ENCODE data around the gene DPP6. TPM values are rescaled to one million over a fixed set of nuclear protein-coding genes. Genes with fewer than 3 reads are reported as not detected.
"Not testable (repeated sequence)": the region's sequence is repeated elsewhere in the genome, so short reads cannot be mapped to it uniquely, and the experiment has no call there.

Gene DPP6
- not detected in 2 replicates for total RNA-seq (2014; rRNA removed; shearing (Covaris generic))

DNA sequence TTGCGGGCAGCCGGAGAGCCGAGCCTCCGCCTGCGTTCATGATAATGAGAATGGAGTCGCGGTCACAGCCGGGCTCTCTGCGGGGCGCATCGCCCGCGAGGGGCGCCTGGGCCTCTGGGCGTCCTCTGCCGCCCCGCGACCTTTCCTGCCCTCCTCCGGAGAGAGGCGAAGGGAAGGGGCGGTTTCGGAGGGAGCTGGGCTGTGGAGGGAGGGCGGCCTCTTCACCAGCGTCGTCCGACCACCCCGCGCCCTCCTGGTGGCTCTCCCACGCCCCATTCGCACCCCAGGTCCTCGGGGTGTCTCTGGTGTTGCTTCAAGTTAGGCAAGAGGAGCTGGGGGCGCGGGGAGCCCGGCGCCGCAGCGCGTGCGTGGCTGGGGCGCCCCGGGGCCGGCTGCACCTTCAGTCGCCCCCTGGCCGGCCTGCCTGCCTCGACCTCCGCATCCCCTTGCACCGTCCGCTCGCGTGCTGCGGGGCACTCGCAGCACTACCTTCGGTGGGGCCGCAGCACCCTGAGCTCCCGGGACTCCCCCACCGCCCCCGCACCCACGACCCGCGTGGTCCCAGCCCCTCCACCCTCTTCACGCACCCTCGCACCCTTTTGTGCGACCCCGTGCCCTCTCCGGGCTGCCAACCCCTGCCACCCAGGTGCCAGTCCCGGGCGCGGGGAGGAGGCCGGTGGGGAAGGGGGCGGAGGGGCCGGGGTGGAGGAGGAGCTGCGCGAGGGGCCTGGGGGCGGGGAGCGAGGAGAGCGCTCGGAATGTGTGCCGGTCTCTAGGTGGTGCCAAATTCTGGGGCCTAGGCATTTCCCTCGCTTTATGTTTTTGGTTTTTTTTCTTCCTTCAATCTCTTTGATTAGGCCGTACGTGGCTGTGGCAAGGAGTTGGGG, at the start of gene DPP6:
Gene DPP6, plus strand, starts transcription at position 756 of the 887 bp plus-strand sequence.
- H3K27me3 ChIP-seq (replicated peaks); DNase-seq (ENCODE audit: low read depth in 1 of 2, low spot score in 2 of 2): not testable (repeated sequence)

DNA sequence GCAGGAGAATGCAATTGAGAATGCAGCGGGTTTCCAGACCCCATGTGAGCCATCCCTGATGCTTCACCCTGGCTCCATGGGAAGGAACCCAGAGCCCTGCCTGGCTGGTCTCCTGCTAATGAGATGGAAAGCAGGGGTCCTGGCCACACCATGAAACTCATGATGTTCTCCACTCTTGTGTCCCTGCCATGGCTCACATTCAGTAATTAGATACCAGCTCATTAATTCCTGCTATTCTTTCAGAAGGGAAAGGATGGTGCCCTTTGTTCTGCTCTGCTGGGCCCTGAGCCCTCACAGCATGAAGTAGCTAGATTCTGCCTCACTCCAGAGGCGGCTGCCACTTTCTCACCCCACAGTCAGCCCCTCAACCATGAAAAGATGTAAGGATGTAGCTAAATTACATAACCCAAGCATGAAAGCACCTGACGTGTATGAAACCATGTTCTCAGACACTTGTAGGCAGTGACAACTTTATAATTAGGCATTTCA, 42.7 kb upstream of the DPP6 start:
- not testable (repeated sequence) for H3K27me3 ChIP-seq (replicated peaks); H3K4me3 ChIP-seq; H3K36me3 ChIP-seq; H3K4me1 ChIP-seq (replicated peaks); H3K27ac ChIP-seq; H3K9me3 ChIP-seq (replicated peaks); DNase-seq (ENCODE audit: low read depth in 1 of 2, low spot score in 2 of 2)

More for the DNA sequence above, at the start of gene DPP6:
- not testable (repeated sequence) for H3K9me3 ChIP-seq (replicated peaks); H3K36me3 ChIP-seq; H3K27ac ChIP-seq; H3K4me3 ChIP-seq; H3K4me1 ChIP-seq (replicated peaks)

DNA sequence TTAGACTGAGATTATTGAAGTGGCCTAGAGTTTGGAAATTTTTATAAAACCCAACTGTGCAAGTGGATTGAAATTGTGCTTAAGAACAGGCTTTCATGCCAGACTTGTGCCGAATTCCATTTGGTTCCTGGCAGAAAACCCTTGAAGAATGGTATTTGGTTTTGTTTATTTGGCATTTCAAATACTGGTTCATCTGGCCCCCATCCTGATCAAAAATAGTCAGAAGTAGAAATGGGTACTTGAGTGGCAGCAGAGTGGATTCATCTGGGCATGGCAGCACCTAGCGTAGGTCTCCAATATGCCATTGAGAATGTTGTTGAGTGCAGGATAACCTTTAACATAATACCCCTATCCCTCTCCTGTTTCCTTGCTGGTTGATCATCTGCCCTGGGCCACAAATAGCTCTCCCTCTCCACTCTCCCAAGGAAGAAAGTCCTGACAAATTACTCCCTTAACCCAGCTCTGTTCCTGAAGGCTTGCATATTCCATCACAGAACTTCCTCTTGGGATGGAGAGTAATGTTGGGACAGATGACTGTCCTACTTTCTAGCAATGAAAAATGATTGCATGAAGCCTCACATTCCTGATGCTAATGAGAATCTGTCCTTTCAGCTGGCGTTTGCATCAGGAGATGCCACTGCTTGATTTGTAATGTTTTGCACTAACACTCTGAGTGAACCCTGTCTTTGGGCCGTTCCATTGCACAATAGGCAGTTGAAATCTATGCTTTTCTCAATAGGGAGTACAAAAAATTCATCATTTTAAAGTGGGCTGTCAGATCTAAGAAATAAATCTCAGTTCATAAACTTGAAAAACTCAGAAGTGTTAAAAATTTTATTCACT, 41.3 kb upstream of the DPP6 start:
- H3K27ac ChIP-seq; H3K36me3 ChIP-seq; H3K9me3 ChIP-seq (replicated peaks); H3K4me3 ChIP-seq; H3K27me3 ChIP-seq (replicated peaks); H3K4me1 ChIP-seq (replicated peaks); DNase-seq (ENCODE audit: low read depth in 1 of 2, low spot score in 2 of 2): not testable (repeated sequence)

DNA sequence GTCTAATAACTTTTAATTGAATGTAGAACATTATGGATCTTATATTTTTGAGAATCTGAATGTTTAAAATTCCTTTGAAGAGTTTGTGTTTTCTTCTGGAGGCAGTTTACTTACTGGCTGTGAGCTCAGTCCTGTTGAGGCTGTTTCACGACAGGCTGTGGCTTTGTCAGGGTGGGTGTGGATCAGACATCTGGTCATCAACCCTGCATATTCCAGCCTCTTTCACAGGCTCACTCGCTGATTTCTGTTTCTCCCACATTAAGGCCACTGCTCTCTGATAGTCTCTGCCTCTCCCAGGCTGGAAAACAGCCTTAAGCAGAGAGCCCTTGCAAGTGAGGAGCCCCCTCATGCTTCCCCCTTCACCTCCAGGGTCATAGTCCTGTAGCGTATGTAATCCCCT, 39.4 kb upstream of the DPP6 start:
- H3K27me3 ChIP-seq (replicated peaks); H3K27ac ChIP-seq; H3K4me3 ChIP-seq; DNase-seq (ENCODE audit: low read depth in 1 of 2, low spot score in 2 of 2); H3K4me1 ChIP-seq (replicated peaks); H3K9me3 ChIP-seq (replicated peaks); H3K36me3 ChIP-seq: not testable (repeated sequence)

DNA sequence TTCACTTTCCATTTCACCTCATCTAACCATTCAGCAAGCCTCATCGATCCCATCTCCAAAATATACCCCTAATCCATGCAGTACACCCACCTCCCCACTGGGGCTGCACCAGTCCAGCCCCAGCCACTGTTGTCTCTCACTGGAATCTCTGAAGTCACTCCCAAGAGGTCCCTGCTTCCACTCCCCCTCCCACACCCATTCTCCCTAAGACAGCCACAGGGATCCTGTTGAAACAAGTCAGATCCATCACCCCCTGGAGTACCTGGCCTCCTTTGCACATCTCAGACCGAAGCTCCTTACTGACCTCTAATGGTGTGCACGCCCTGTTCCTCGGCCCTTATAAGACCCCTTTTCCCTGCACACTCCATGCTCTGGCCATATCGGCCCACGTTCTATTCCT, 36.6 kb upstream of the DPP6 start:
- DNase-seq (ENCODE audit: low read depth in 1 of 2, low spot score in 2 of 2); H3K9me3 ChIP-seq (replicated peaks); H3K4me1 ChIP-seq (replicated peaks); H3K36me3 ChIP-seq; H3K27ac ChIP-seq; H3K4me3 ChIP-seq; H3K27me3 ChIP-seq (replicated peaks): not testable (repeated sequence)

DNA sequence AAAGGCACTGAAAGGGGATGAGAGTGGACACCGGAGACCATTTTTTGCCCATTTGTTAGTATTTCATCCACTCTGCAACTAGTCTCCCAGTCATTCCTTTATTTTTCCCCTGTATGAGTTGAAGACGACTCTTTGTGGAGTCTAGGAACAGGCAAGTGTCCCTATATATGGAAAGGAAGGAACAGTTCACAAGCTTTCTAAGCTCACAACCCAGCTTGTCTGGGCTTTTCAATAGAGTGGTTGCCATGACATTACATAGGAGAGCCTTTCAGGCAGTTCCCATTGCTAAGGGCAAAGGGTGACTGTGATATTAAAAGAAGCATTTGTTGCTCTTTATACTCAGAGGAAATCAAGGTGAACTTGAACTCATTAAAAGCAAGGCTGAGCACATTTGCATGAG, 33.8 kb upstream of the DPP6 start:
- not testable (repeated sequence) for H3K4me1 ChIP-seq (replicated peaks); H3K27ac ChIP-seq; H3K4me3 ChIP-seq; H3K36me3 ChIP-seq; H3K27me3 ChIP-seq (replicated peaks); H3K9me3 ChIP-seq (replicated peaks); DNase-seq (ENCODE audit: low read depth in 1 of 2, low spot score in 2 of 2)

DNA sequence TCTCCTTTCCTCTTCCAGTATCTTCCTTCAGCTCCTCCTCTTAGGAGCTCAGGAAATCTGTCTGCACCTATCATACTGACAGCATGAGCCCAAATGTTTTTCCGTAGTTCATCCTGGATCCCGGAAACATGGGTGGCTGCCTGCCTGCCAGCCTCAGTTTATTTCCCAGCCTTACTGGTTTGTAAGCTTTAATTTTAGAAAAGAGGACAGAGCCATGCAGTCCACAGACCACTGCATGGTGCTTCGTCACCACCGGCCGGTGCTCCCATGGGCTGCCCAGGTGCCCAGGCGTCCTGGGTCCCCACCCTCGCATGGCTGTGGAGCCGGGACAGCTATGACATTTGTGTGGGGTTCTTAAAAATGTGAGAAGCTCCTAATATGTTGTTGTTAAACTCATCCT, 24.4 kb upstream of the DPP6 start:
- H3K4me3 ChIP-seq; H3K27me3 ChIP-seq (replicated peaks); H3K27ac ChIP-seq; H3K4me1 ChIP-seq (replicated peaks); H3K36me3 ChIP-seq; DNase-seq (ENCODE audit: low read depth in 1 of 2, low spot score in 2 of 2); H3K9me3 ChIP-seq (replicated peaks): not testable (repeated sequence)

DNA sequence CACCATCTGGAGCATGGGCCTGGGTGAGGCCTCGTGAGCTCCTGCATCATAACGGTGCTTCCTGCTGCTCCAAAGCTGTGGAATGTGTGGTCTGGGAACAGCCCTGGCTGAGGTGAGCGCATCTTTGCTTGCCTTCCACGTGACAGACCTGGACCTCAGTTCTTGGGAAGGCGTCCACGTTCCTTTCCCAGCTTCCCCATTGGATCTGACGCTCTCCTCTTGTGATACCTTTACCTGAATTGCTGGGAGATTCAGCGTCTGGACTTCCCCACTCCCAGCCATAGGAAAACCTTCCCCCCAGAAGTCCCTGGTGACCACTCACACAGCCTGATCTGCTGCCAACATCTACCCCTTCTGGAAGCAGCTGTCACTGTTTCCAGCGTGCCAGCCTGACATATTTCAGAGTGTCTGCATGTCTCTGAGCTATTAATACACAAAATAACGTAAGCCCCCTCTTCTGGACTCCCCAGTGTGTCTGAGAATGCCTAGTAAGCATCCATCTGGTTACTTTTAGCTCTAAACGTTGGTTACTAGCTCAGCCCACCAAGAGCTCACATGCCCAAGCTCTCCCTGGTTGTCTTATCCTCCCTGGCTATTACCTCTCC, 21.6 kb upstream of the DPP6 start:
- not testable (repeated sequence) for H3K4me1 ChIP-seq (replicated peaks); H3K27ac ChIP-seq

DNA sequence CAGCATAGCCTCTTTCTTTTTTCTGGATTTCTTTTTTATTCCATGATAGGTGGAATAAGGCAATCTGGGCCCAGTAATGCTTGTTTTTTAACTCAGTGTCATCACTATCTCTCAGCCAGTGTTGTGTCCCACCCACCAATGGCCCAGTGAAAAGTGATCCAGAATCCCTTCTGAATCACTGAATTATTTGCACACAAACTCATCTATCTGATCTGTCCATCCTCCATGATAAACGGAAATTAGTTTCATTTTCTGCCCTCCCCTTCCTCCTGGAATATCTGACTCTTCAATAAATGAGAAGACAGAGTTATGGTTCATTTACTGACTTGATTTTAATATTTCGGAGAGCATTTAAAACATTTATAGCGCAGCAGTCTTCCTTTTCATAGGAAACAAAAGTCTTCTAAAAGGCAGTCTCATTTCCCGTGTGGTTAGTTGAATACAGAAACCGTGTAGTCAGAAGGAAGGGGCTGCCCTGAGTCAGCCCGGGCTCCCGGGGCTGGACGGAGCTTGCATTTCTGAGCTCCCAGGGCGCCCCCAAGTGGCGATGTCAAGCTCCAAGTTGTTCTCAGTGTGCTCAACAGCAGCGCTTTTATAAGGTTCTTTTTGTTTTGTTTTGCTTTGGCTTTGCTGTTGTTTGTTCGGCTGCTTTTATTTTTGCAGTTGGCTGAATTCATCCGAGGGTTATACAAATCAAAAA, 12.6 kb upstream of the DPP6 start:
- not testable (repeated sequence) for DNase-seq (ENCODE audit: low read depth in 1 of 2, low spot score in 2 of 2); H3K9me3 ChIP-seq (replicated peaks); H3K27ac ChIP-seq; H3K4me1 ChIP-seq (replicated peaks); H3K27me3 ChIP-seq (replicated peaks); H3K4me3 ChIP-seq; H3K36me3 ChIP-seq

More for the DNA sequence above, 21.6 kb upstream of the DPP6 start:
- H3K36me3 ChIP-seq; DNase-seq (ENCODE audit: low read depth in 1 of 2, low spot score in 2 of 2); H3K4me3 ChIP-seq; H3K9me3 ChIP-seq (replicated peaks); H3K27me3 ChIP-seq (replicated peaks): not testable (repeated sequence)

DNA sequence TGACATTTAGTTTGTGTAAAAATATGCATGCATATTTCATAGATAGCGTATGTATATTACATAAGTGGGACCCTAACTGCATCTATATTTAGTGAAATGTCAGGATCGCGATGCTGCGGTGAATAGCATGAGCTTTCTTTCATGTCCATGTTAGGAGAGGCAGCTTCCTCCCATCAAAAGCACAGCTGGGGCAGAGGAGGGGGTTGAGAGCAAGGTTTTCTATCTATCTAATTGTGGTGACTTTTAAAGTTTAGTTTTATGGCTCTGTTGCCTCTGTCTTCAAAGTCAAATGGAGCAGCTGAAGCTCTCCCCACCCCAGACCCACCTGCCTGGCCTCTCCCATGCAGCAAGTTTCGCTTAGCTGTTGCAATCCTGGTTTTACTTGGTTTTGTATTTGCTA, 1.8 kb upstream of the DPP6 start:
- H3K9me3 ChIP-seq (replicated peaks); DNase-seq (ENCODE audit: low read depth in 1 of 2, low spot score in 2 of 2); H3K4me3 ChIP-seq; H3K36me3 ChIP-seq; H3K27ac ChIP-seq; H3K4me1 ChIP-seq (replicated peaks); H3K27me3 ChIP-seq (replicated peaks): not testable (repeated sequence)

DNA sequence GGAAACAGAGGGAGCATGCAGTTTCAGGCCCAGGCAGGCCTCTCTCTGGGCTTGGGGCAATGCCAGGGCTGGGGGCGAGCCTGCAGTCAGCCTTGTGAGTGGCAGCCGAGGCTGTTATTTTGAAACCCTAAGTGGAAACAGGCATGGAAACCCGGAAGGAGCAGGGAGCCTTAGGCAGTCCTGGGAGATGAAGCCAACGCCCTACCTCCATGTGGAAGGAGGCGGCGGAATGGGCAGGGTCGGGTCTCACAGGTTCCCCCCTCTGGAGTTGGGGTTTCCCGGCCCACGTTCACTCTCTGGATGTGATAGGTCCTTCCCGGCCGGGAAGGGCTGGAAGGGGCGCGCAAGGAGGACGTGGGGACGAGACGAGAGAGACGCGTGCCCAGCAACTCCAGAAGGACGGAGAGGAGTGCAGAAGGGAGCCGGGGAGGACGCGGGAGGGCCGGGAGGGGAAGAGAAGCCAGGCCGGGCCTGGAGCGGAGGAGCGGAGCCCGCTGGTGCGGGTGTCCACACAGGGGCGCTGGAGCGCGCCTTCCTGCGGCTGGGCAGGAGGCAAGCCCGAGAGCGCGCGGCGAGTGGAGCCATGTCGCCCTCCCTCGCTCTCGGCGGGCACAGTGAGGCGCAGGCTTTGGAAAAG, 1.1 kb upstream of the DPP6 start:
- H3K27me3 ChIP-seq (replicated peaks); H3K4me1 ChIP-seq (replicated peaks); H3K27ac ChIP-seq; H3K4me3 ChIP-seq; DNase-seq (ENCODE audit: low read depth in 1 of 2, low spot score in 2 of 2); H3K9me3 ChIP-seq (replicated peaks); H3K36me3 ChIP-seq: not testable (repeated sequence)

DNA sequence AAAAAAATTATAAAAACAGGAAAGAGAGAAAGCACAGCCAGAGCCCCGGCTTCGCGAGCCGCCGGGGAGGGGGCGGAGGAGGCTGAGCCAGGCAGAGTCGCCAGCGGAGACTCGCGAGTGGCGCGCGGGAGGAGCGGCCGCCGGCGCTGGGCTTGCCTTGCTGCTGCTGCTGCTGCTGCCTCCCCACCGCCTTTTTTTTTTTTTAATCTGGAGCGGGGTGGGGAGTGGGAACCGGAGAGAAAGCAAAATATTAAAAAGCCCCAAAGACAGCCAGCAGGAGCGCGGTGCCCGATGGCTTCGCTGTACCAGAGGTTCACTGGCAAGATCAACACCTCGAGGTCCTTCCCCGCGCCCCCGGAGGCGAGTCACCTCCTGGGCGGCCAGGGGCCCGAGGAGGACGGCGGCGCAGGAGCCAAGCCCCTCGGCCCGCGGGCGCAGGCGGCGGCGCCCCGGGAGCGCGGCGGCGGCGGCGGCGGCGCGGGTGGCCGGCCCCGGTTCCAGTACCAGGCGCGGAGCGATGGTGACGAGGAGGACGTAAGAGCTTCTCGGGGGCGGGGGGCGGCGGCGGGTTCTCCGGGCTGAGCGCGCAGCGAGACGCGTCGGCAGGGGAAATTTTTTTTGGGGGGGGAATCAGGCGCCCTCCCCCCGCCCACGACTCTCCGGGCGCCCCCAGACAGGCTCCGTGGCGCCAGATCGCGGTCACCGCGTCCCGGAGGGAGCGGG, 493 bp downstream of the DPP6 start:
- not testable (repeated sequence) for H3K27me3 ChIP-seq (replicated peaks); H3K9me3 ChIP-seq (replicated peaks); H3K36me3 ChIP-seq; H3K4me3 ChIP-seq; H3K4me1 ChIP-seq (replicated peaks); H3K27ac ChIP-seq; DNase-seq (ENCODE audit: low read depth in 1 of 2, low spot score in 2 of 2)

Measured in SJSA1 (cell line).